GM18498 (cell line): ENCODE results near the gene TMEM74B.

Experiments
- ATAC-seq: cut with Tn5 transposase; IDR thresholded peaks from one replicate; pipeline ENCODE4 v1.9.1; 2021; ENCODE audit warnings: mild to moderate bottlenecking, moderate library complexity; ENCODE audit not compliant: unreplicated experiment

TMEM74B gene

GRCh38 chr20:1183153-1183552 lies 1.6 kb downstream of the TMEM74B start:
- ATAC-seq, result no peak

DNA sequence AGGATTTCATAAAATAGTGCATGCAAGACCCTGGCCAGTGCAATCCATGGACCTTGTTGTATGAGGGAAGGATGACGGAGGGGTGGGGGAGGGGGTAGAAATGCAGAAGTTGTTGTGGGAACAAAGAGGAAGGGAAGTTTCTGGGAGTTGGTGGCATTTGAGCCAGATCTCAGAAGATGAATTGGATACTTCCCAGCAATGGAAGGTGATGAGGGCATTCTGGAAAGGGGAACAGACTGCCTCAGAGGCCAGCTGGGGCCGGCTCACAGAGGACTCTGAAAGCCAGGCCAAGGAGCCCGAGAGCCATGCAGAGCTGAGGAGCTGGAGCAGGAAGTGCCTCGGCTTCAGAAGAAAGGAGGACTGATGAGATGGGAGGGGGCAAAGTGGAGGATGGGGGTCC lies 2.7 kb downstream of the TMEM74B start:
- no peak for ATAC-seq

- ATAC-seq, result no peak
These were observed 3.8 kb downstream of the TMEM74B start for GRCh38 chr20:1180949-1181348.

DNA sequence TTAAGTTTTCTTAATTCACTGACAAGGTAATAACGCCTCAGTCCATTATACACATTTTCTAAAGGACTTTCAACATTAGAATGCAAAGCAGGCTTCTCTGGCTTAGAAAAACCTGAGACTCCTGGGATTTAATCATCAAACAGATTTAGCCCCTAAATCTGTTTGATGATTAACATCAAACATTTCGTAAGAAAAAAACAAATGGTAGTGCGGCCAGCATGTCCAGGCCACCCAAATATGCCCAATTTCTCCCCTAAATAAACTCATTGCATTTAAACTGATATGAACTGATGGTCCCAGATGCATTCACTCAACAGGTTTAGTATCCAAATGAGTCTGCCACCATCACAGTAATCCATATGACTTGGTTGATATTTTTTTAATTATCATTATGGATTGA lies 6.2 kb downstream of the TMEM74B start:
- no peak for ATAC-seq

DNA sequence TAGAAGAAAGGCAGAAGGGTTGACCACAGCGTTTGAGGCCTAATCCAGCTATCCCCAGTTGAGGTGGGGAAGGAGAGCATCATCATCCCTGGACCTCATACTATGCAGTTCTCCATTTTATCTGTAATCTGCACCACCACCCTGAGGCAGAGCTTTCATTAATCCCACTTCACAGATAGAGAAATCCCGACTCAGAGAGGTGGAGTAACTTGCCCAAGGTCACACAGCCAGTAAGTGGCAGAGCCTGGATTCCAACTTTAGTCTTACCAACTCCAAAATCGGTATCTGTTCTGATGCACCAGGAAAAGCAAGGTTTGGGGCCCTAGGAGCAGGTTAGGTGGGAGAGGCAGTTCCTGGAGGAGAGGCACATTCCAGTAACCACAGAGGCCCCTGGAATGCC lies 6.7 kb downstream of the TMEM74B start:
- ATAC-seq, result no peak

- no peak for ATAC-seq
These were observed 7.1 kb downstream of the TMEM74B start for GRCh38 chr20:1177680-1178079.

DNA sequence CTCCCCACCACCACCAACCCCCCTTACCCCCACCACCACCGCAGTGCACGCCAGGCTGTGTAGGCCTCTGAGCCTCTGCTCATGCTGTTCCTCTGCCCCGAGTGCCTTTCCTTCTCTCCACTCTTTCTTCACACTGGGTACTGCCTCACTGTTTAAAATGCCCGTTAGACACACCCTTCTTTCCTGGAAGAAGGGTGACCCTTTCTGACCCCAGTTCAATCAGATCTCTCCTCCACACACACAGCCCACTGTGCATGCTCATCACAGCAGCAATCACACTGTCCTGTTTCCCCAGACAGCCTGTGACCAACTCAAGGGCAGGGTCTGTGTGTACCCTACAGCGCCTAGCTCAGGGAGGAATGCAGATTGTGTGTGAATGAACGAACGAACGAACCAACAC lies 10.0 kb downstream of the TMEM74B start:
- ATAC-seq, result no peak

DNA sequence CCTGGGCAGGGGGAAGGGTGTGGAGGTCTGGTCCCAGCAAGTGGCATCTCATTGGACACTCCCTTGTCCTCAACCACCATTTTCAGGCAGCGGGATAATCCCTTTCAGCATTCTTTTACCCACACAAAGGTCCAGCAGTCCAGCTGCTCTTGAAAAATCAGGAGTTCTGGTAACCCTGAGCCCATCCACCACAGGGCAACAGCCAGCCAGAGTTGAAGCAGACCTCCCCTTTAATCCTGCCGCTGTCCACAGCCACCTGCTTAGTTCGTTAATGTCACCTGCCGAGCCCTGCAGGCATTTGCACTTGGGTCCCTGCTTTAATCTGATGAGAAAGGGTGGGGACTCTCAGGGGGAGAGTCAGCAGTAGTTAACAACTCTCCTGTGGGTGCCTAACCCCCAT lies 11.1 kb downstream of the TMEM74B start:
- no peak for ATAC-seq

DNA sequence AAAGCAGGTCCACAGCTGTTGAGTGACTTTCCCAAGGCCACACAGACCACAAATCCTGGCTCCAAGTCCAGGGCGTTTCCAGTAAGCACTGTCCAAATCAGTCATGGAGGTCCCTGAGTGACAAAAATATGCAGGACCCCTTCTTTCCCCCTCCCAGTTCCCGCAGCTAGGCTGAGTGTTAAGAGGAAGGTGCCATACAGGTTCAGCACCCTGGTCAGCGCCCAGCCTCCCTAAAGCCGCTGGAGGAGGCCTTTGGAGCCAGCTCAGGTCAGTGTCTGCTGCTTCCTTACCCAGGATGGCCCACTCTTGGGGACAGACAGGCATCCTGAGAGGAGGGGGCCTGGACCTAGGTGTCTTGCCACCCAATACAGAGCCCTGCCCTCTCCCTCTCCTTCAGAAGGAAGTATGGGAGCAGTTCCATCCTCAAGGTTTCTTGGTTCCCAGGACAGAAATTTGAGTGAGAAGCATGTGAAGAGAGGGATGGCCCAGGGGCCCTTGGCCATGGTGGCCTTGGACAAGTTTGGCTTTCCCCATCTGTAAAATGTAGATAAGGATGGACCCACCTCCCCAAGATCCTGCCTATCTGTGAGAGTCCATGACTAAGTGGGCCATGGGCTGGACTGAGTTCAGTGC lies 13.2 kb downstream of the TMEM74B start:
- no peak for ATAC-seq

DNA sequence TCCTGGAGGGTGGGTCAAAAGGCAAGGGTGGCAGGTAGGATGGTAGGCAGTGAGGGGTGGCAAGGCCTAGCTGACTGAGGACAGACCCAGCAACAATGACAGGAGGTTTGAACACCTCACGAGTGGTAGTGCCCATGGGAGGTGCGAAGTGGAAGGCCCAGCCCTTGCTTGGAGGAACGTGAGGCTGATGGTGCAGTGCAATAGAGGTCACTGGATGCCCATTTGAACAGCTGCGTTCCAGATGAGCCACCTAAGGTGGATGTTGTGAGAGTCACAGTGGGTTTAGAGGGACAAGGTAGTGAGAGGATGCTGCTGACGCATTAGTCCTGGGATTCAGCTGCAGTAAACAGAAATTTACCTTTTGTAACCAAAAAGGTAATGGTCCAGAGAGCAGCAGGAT lies 15.6 kb downstream of the TMEM74B start:
- ATAC-seq, result no peak

- no peak for ATAC-seq
These were observed 17.6 kb downstream of the TMEM74B start for GRCh38 chr20:1166948-1167720.

DNA sequence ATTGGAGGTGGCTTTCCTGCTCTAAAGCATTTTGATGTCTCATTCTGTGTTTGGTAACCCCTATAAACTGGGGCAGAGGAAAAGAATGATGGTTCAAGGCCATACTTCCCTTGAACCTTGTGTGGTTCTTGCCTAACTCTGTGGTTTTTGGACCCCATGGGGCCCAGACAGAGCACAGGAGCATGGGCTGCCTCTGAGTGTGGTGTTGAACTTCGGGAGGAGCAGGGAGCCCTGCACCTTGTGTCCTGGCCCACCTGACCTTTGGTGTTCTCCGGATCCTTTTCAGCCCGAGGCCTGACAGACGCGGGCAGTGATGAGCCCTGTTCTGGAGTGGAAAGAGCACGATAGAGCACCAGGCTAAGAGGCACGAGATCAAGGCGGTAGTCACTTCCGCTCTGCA lies 18.8 kb downstream of the TMEM74B start:
- no peak for ATAC-seq

GRCh38 chr20:1165521-1165920 lies 19.3 kb downstream of the TMEM74B start:
- ATAC-seq, result no peak

GRCh38 chr20:1164871-1165270 lies 19.9 kb downstream of the TMEM74B start:
- ATAC-seq, result no peak

DNA sequence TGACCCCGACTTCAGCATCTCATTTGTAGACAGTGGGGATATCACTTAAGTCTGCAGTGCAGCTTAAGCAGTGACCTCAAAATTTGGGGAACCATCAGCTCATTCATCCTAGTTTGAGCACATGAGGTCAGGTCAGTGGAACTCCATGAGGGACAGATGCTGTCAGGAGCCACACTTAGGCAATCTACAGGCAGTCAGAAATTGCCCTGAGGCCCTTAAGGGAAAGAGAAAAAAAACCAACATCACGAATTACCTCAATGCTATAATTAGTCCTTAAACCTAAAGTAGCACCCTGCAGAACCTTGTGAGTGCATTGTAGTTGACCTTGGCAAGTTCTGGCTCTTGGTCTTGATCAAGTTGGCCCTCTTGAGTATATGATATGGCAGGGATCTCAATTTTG lies 21.1 kb downstream of the TMEM74B start:
- no peak for ATAC-seq

- no peak for ATAC-seq
These were observed 21.7 kb downstream of the TMEM74B start for GRCh38 chr20:1163105-1163504.

- ATAC-seq, result no peak
These were observed 23.8 kb downstream of the TMEM74B start for GRCh38 chr20:1160991-1161390.

DNA sequence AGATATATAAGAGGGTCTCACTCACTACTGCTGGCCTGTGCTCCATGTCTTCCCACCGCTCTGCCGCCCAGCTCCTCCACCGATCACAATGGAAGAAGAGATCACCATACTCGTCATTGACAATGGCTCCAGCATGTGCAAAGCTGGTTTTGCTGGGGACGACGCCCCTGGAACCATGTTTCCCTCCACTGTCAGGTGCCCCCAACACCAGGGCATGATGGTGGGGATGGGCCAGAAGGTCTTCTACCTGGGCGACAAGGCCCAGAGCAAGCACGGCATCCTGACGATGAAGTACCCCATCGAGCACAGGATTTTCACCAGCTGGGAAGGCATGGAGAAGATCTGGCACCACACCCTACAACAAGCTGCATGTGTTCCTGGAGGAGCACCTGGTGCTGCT lies 24.3 kb downstream of the TMEM74B start:
- no peak for ATAC-seq

DNA sequence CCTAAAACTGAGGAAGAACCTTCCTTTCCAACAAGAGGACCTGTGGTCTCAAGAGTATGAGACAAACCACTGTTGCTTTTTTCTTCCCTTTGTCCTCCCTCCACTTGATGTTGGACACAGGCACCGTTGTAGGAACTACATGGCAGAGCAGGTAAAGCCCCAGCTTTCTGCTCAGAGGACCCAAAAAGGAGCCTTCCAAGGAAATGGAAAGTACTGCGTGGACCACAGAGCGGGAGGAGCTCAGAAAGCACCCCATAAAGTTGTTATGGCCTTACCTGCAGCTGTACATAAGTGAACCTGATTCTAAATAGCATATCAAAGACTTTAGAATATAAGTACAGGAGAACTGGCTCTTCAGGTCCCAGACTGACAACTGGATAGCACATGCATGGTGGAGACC lies 29.4 kb downstream of the TMEM74B start:
- no peak for ATAC-seq

- ATAC-seq, result no peak
These were observed 30.1 kb downstream of the TMEM74B start for GRCh38 chr20:1154691-1155090.

- no peak for ATAC-seq
These were observed 30.6 kb downstream of the TMEM74B start for GRCh38 chr20:1154226-1154625.

GRCh38 chr20:1150968-1151367 lies 33.8 kb downstream of the TMEM74B start:
- no peak for ATAC-seq

GRCh38 chr20:1150218-1150617 lies 34.6 kb downstream of the TMEM74B start:
- no peak for ATAC-seq
